AG08395 (cell line): Measurements from ENCODE around the gene RSPH3.
"Not testable (repeated sequence)": the region's sequence is repeated elsewhere in the genome, so short reads cannot be mapped to it uniquely, and the experiment has no call there.

Source experiments
- DNase-seq: peaks from one replicate; pipeline ENCODE4 v3.0.0; 2012; ENCODE audit warnings: mixed read lengths, low spot score

The RSPH3 gene

DNA sequence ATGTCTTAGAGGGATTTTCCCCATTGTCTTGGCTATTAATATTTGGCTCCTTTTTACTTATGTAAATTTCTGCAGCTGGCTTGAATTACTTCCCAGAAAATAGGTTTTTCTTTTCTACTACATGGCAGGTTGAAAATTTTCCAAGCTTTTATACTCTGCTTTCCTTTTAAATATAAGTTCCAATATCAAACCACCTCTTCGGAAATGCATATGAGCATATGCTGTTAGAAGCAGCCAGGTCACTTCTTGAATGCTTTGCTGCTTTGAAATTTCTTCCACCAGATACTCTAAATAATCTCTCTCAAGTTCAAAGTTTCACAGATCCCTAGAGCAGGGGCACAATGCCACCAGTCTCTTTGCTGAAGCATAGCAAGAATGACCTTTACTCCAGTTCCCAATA is 25.2 kb upstream of the RSPH3 start:
- not testable (repeated sequence) for DNase-seq

GRCh38 chr6:159023893-159024292 is 23.9 kb upstream of the RSPH3 start:
- no peak for DNase-seq

DNA sequence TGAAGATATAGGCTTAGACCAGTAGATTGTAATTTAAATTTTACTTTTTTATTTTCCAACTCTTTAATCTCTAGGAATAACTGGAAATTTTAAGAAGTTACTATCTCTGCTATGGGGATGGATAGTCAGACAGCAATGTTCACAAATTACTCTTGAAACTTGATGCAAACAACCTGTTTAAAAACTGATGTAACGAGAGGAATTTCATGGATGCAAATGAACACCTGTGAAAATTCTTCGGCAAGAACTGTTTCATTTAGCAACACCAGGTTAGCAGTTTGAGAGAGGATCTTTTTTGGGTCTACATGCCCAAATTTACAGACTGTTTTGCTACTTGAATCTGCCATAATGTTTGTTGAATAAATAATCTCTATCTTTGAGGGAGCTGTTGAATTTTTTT is 20.0 kb upstream of the RSPH3 start:
- DNase-seq = no peak

DNA sequence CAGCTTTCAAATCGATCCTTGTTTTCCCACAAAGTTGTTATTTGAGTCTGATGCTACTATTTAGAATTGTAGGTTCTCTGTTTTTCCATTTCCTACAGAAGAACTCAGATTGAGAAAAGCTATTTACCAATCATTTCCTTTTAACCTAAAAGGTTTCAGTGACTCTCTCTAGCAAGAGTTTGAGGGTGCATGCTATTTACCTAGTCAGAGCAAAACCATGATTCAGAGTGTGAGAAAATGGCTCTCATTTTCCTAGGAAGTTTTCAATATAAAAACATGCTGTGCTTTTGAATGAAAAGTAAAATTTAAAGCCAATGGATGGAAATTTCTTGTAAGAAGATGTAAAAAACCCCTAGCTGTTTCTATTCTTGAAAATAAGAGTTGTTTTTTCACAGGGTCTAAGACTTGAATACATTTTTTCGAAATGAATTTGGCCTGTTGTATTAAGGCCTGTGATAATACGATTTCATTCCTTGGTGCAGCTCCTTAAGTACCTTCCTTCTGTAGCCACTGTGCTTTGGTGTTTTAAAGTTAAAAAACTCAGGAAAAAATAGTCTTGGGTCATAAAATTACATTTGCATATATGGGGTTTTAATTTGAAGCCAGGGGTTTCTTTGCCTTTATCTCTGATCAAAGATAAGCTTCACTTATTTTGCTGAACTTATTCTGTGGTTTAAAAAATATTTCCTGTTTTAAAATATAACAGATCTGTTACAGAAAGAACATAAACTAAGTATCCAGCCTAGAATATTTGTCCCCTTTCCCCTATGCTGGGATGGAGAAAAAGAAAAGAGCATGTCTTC is 18.0 kb upstream of the RSPH3 start:
- DNase-seq = no peak

- no peak for DNase-seq
Measured at GRCh38 chr6:159014406-159014805, 14.4 kb upstream of the RSPH3 start.

DNA sequence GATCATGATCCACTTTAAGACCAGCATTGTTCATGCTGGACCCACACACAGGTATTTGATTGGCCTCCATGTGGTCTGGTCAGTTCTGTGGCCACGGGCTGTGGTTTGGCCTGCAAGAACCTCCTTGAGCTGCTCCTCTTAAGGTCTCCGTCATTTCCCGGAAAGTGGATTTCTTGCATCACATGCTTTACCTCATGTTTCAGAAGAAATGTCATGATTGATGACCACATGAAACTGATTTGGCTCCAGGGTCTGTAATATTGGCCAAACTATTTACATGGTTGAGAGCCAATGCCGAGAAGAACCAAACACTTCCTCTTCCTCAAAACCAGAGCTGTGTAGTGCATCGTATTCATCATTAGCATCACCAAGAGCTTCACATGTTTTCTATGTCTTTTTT is 13.2 kb upstream of the RSPH3 start:
- no peak for DNase-seq

DNA sequence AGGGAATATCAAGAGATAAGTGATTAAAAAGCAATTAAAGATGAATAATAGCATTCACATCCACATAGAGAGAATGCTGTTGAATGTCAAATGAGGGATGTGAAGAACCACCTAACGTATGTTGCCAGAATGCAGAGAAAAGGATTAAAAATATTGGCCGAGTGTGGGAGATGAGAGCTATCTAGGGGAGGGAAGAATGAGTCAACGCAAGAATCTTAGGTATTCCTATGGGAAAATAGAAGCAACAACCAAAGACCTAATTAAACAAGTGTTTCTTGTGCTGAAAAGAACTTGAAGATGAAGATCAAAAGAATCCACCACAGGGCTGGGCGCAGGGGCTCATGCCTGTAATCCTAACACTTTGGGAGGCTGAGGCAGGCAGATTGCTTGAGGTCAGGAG is 12.2 kb upstream of the RSPH3 start:
- DNase-seq = no peak

DNA sequence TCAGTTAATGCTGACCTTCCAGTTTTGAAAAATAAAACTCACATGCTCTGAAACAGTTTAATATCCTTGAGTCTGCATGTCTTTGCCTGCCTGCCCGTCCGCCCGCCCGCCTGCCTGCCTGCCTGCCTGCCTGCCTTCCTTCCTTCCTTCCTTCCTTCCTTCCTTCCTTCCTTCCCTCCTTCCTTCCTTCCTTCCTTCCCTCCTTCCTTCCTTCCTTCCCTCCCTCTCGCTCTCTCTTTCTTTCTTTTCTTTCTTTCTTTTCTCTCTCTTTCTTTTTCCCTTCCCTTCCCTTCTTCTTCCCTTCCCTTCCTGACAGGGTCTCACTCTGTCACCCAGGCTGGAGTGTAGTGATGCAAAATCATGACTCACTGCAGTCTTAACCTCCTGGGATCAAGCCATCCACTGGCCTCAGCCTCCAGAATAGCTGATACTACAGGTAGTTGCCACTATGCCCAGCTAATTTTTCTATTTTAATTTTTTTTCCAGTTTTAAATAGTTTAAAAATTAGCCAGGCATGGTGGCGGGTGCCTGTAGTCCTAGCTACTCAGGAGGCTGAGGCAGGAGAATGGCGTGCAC is 10.1 kb upstream of the RSPH3 start:
- DNase-seq = not testable (repeated sequence)

DNA sequence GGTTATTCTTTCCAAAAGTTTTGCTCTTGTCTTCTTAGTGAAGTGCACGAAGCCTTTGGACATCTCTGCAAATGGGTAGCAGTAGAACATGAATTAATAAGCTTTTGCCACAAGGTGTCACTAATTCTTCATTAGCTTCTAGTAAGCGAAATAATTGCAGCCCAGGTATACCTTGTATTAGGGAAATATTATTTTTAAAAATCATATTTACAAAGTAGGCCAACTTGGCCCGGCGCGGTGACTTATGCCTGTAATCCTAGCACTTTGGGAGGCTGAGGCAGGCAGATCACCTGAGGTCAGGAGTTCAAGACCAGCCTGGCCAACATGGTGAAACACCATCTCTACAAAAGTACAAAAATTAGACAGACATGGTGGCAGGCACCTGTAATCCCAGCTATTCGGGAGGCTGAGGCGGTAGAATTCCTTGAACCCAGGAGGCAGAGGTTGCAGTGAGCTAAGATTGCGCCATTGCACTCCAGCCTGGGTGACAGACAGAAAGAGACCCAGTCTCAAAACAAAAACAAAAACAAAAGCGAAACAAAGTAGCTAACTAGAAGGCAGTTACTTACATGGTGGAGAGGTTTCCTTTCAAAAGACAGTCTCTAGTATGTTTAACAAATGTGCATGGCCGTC is 8.8 kb upstream of the RSPH3 start:
- peak; percentile 45 for DNase-seq

- no peak for DNase-seq
Measured at GRCh38 chr6:159007510-159007909, 7.5 kb upstream of the RSPH3 start.

GRCh38 chr6:159005436-159005835 is 5.4 kb upstream of the RSPH3 start:
- no peak for DNase-seq

GRCh38 chr6:159004592-159004991 is 4.6 kb upstream of the RSPH3 start:
- DNase-seq = no peak

- peak; percentile 7 for DNase-seq
Measured at GRCh38 chr6:159002432-159003155, 2.6 kb upstream of the RSPH3 start.

DNA sequence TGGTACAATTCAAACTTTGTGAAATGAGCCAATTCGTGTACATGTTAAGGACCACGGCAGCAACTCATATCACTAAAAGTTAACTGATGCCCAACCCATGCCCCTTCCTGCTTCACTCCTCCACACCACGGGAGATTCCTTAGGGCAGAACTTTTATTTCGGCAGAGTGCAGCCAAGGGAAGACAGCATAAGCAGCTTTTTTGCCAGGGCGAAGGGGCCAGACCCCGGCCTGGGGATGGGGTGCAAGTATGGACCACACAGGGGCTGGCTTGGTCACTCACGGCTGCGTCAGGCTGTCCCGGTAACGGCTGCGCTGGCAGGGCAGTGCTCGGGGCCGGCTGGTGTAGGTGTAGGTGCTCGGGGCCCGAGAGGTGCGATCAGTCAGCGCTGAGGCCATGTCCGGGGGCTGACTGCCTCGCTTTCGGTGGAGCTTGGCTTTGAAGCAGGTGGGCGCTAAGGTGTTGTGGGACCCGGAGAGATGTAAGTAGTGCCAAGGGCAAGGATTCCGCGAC is 792 bp downstream of the RSPH3 start:
- DNase-seq = peak; percentile 8

GRCh38 chr6:158996856-158997255 is 3.1 kb downstream of the RSPH3 start:
- DNase-seq = no peak

DNA sequence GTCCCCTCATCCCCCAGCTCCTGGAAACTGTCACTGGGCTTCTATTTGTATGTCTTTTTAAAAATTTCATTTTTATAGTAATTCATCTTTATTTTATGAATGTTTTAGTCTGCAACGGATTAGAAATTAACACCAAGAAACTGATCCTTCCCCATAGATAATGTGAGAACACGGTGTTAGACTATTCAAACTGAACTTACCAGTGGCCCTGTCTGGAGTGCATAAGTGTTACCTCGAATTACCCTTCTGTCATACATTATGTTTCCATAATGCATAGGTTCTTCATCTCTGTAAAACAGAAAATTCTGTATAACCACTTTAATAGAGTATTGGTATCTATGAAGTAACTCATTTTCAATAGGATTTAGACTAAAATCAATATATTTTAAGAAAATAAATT is 6.4 kb downstream of the RSPH3 start:
- DNase-seq = no peak

DNA sequence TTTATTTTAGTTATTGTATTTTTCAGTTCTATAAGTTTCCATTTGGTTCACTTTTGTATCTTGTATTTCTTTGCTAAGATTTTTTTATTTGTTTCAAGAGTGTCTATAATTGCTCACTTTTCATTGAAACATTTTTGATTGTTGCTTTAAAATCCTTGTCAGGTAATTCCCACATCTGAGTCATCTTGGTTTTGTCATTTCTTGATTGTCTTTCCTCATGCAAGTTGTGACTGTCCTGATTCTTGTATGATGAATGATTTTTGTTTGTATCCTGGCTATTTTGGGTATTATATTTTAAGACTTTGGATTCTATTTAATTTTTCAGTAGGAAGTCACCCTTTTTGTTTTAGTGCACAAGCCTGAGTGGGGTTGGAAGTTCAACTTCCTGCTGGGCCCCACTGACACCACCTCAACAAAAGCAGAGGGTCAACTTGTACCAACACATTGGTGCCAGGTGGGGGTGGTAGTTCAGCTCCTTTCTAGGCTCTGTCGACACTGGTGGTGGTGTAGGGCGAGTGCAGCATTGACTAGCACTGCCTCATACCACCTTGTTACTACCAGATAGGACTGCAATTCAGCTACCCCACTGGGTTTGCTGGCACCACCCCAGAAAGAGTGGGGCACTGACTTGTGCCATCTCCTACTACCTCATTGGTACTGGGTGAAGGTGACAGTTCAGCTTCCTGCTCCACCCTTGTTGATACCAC is 8.8 kb downstream of the RSPH3 start:
- no peak for DNase-seq

GRCh38 chr6:158989711-158990110 is 10.3 kb downstream of the RSPH3 start:
- DNase-seq = not testable (repeated sequence)

DNA sequence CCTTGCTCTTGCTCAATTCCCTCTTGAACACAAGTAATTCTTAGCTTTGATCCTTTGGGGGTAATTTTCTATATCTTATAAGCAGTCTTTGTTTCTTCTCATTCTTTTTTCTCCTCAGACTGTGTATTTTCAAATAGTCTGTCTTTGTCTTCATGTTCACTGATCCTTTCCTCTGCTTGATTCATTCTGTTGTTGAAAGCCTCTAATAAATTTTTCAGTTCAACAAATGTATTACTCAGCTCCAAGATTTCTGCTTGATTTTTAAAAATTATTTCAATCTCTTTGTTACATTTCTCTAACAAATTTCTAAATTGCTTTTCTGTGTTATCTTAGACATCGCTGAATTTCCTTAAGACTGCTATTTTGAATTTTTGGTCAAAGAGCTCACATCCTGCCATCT is 11.5 kb downstream of the RSPH3 start:
- DNase-seq = no peak

GRCh38 chr6:158987657-158988056 is 12.3 kb downstream of the RSPH3 start:
- no peak for DNase-seq

GRCh38 chr6:158978757-158979156 is 21.2 kb downstream of the RSPH3 start:
- peak; percentile 14 for DNase-seq

- no peak for DNase-seq
Measured at GRCh38 chr6:158977382-158977781, 22.6 kb downstream of the RSPH3 start.
